Activated CD8-positive, alpha-beta T cell treated with anti-CD3 and anti-CD28 coated beads for 36 hours (primary cell): ENCODE data around the gene KCNMA1. TPM values are rescaled to one million over a fixed set of nuclear protein-coding genes. Genes with fewer than 3 reads are reported as not detected.

Source experiments
- ATAC-seq: fragments of 200-7000 bp; cut with Tn5 transposase; one replicate; pipeline ENCODE4 v1.10.0; 2021; ENCODE audit warnings: mild to moderate bottlenecking, moderate library complexity
- CTCF ChIA-PET: fragments of 350-600 bp; sonication (Branson Sonifier 250); formaldehyde crosslinking; loops from one replicate; lab custom pipeline; 2021; ENCODE audit warnings: antibody characterized with exemption; lab: Charles Lee
- POLR2A ChIA-PET: fragments of 350-600 bp; sonication (Branson Sonifier 250); formaldehyde crosslinking; loops from one replicate; lab custom pipeline; 2021; ENCODE audit warnings: antibody characterized with exemption; lab: Charles Lee
- DNase-seq: peaks from one replicate; pipeline ENCODE4 v3.0.0-alpha.2; 2020
- H3K27ac Mint-ChIP-seq: one replicate; pipeline ENCODE4 v1.8.0; 2021; ENCODE audit warnings: mild to moderate bottlenecking, mixed read lengths
- H3K27me3 Mint-ChIP-seq: one replicate; pipeline ENCODE4 v1.8.0; 2021; ENCODE audit warnings: mixed read lengths
- H3K36me3 Mint-ChIP-seq: one replicate; pipeline ENCODE4 v1.8.0; 2021; ENCODE audit warnings: low read depth, mixed read lengths
- H3K4me1 Mint-ChIP-seq: one replicate; pipeline ENCODE4 v1.8.0; 2021; ENCODE audit warnings: low read depth, mixed read lengths
- H3K4me3 Mint-ChIP-seq: one replicate; pipeline ENCODE4 v1.8.0; 2021; ENCODE audit warnings: mild to moderate bottlenecking, moderate library complexity, mixed read lengths
- H3K9me3 Mint-ChIP-seq: one replicate; pipeline ENCODE4 v1.8.0; 2021; ENCODE audit warnings: mixed read lengths
- CTCF ChIP-seq: fragments of 200-600 bp; IDR thresholded peaks from one replicate; pipeline ENCODE4 v1.8.0; 2022; ENCODE audit warnings: antibody characterized with exemption, mild to moderate bottlenecking
- intact Hi-C: fragments of 100-400 bp; cut with micrococcal nuclease; formaldehyde crosslinking; loops from one replicate; pipeline ENCODE4 v1.10.0; 2022
- total RNA-seq, 2 experiments: library from RNA; stranded (reverse); gene quantifications; one replicate each; pipeline ENCODE4 v1.2.3, GENCODE V29; 2021

Gene KCNMA1
- total RNA-seq, 2 experiments from 2014 or later: 0.18 TPM; not detected in 1

- no peak overlapping the region for H3K27ac Mint-ChIP-seq
- DNase-seq: no peak
- H3K9me3 Mint-ChIP-seq: no peaks in the 10 kb centered on the region
- ChIA-PET POLR2A (no interaction called here), CTCF (no interaction called here)
- no peak for ATAC-seq
- peaks cover 4% of the 10 kb centered on the region for H3K27me3 Mint-ChIP-seq
- H3K4me1 Mint-ChIP-seq: no peaks in the 10 kb centered on the region
- no peak for TF ChIP-seq CTCF
- H3K4me3 Mint-ChIP-seq: no peak overlapping the region
- intact Hi-C loops: no loop called here
- H3K36me3 Mint-ChIP-seq: no peaks in the 10 kb centered on the region
Observed at GRCh38 chr10:76969366-76969948, 668.2 kb downstream of the KCNMA1 start.

- Mint-ChIP-seq H3K9me3 (no peaks in the 10 kb centered on the region), H3K27ac (no peak overlapping the region), H3K4me1 (no peaks in the 10 kb centered on the region), H3K4me3 (no peak overlapping the region), H3K27me3 (peaks cover 4% of the 10 kb centered on the region), H3K36me3 (no peaks in the 10 kb centered on the region)
- CTCF ChIA-PET: no interaction called here
- intact Hi-C loops: no loop called here
- POLR2A ChIA-PET: no interaction called here
- DNase-seq (no peak), ATAC-seq (no peak)
- no peak for TF ChIP-seq CTCF
Observed at GRCh38 chr10:76968483-76968882, 669.1 kb downstream of the KCNMA1 start.

- Mint-ChIP-seq H3K27ac (no peak overlapping the region), H3K27me3 (peaks cover 4% of the 10 kb centered on the region), H3K4me3 (no peak overlapping the region), H3K9me3 (no peaks in the 10 kb centered on the region), H3K36me3 (no peaks in the 10 kb centered on the region), H3K4me1 (no peaks in the 10 kb centered on the region)
- DNase-seq: no peak
- intact Hi-C loops: no loop called here
- ATAC-seq: no peak
- no peak for TF ChIP-seq CTCF
- ChIA-PET CTCF (no interaction called here), POLR2A (no interaction called here)
Observed at GRCh38 chr10:76962851-76963250, 674.8 kb downstream of the KCNMA1 start.

GRCh38 chr10:76961841-76962240 is 675.8 kb downstream of the KCNMA1 start:
- Mint-ChIP-seq H3K4me3 (no peak overlapping the region), H3K4me1 (no peaks in the 10 kb centered on the region), H3K9me3 (no peaks in the 10 kb centered on the region), H3K27me3 (peaks cover 2% of the 10 kb centered on the region), H3K36me3 (no peaks in the 10 kb centered on the region), H3K27ac (no peak overlapping the region)
- intact Hi-C loops: no loop called here
- ChIA-PET POLR2A (no interaction called here), CTCF (no interaction called here)
- no peak for ATAC-seq
- no peak for DNase-seq
- no peak for TF ChIP-seq CTCF

GRCh38 chr10:76959111-76959510 is 678.5 kb downstream of the KCNMA1 start:
- H3K4me1 Mint-ChIP-seq: no peaks in the 10 kb centered on the region
- H3K9me3 Mint-ChIP-seq: no peaks in the 10 kb centered on the region
- DNase-seq: no peak
- H3K27ac Mint-ChIP-seq: no peak overlapping the region
- intact Hi-C loops: no loop called here
- CTCF ChIA-PET: no interaction called here
- no peak overlapping the region for H3K4me3 Mint-ChIP-seq
- no peak for TF ChIP-seq CTCF
- no peaks in the 10 kb centered on the region for H3K27me3 Mint-ChIP-seq
- POLR2A ChIA-PET: no interaction called here
- no peaks in the 10 kb centered on the region for H3K36me3 Mint-ChIP-seq
- ATAC-seq: no peak
